ENCODE data around the gene ADAMTS6.

- TF ChIP-seq EGR1 (IDR thresholded peaks at IDR 0.05) (no peak), YY1 (IDR thresholded peaks at IDR 0.05; ENCODE audit: low read depth) (no peak), REST (IDR thresholded peaks at IDR 0.05; ENCODE audit: low read depth) (no peak), RAD21 (IDR thresholded peaks at IDR 0.05; ENCODE audit: low read depth) (no peak), CEBPB (IDR thresholded peaks at IDR 0.05) (no peak), TAF1 (IDR thresholded peaks at IDR 0.05; ENCODE audit: low read depth) (no peak)
These were observed 213.2 kb downstream of the ADAMTS6 start for GRCh38 chr5:65268525-65268924.

All from Ishikawa (cell line).